ENCODE measurements around the gene CBFA2T3. TPM values are rescaled to one million over a fixed set of nuclear protein-coding genes. Genes with fewer than 3 reads are reported as not detected.
A peak's percentile ranks its signal among the peaks of the same experiment; 100 is the strongest.

The CBFA2T3 gene
- total RNA-seq, 2 experiments from 2014 or later = not detected

DNA sequence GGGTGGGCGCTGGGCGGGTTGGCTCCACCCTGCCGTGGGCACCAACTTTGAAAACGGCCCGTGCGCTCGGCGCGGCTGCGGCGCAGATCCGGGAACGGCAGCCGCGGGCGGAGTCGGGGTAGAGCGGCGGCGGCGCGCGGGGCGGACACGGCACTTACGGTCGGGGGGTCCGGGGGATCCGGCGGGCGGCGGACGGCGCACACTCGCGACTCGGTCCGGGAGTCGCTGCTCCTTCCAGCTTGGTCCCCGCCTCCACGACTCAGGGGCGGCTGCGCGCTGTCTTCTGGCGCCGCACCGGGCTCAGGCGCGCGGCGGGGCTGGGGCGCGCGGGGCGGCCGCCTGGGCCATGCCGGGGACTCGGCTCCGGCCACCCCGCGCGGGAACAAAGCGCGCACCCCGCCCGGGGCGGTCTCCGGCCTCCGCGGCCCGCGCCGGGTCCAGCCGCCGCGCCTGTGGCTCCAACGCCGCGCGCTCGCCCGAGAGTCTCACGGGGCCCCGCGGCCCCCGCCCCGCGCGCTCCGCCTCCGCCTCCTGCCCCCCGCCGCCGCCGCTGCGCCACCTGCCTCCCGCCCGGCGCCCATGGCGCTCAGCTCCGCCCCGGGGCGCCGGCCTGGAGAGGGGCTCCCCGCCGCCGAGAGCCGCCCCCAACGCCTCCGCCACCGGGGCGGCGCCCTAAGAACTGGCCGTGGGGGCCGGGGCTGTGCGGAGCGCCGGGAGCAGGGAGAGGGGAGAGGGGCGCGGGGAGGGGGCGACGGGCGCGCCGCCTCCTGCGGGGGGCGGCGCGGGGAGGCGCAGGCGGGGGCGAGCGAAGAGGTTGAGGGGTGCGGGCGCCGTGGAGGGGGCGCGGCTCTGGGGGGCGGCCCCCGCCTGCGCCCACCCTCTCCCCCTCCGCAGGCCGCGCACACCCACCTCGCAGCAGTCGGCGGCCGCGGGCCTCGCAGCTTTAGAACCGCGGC, 35.9 kb downstream of the CBFA2T3 start:
- no peak overlapping the region for H3K4me3 Mint-ChIP-seq
- DNase-seq = no peak
- intact Hi-C loops (cut with micrococcal nuclease) = loop anchor here (5.0 kb wide), 1 partner anchor 111 kb away; no protein-coding TSS in a partner anchor
- H3K9me3 Mint-ChIP-seq = no peaks in the 10 kb centered on the region
- peaks cover 38% of the 10 kb centered on the region for H3K27me3 Mint-ChIP-seq (ENCODE audit: low read depth)
- no peak overlapping the region for H3K27ac Mint-ChIP-seq
- H3K4me1 Mint-ChIP-seq (ENCODE audit: low read depth) = peaks cover 2% of the 10 kb centered on the region
- H3K36me3 Mint-ChIP-seq (ENCODE audit: low read depth) = no peaks in the 10 kb centered on the region
- CTCF ChIA-PET = interaction anchor here (0.6 kb wide), 1 partner anchor 127 kb away, joined by 4 read pairs; no protein-coding TSS in a partner anchor

DNA sequence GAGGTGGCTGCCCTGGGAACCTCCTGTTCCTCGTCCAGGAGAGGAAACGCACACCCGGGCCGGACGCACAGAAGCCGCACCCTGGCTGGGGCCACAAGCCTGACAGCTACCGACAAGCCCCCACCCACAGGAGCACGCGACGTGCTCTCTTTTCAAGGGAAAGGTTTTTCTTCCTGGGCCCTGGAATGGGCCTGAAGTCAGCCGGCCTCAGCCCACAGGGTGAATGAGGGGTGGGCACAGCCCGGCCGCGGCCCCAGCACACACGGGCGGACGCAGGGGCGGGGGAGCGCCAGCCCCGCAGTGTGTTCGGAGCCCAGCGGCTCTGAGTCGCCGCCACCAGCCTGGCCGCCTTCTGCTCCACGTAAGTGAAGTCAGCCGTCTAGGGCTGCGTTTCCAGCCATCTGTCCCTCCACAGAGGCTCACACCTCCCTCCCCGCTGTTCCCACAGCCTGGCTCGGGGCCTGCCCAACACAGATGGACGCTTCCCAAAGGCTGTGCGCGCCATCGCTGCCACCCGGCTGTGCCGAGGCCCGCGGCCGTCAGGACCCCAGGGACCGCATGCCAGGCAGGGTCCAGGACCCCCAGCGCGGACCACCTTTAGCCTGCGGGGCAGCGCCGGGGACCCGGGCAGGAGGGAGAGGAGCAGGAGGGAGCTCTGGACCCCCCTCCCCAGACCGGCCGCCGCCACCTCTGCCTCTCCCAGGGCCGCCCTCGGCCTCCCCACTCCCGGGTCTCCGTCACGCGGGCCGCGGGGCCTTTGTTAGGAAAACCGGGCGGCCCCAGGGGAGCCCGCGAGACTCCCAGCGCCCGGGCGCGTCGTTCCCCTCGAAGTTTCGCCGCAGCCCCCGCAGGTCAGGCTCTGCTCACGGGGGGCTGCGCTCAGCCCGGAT, 36.8 kb downstream of the CBFA2T3 start:
- Mint-ChIP-seq H3K27me3 (ENCODE audit: low read depth) (peaks cover 40% of the 10 kb centered on the region), H3K9me3 (no peaks in the 10 kb centered on the region), H3K36me3 (ENCODE audit: low read depth) (no peaks in the 10 kb centered on the region), H3K4me1 (ENCODE audit: low read depth) (peaks cover 2% of the 10 kb centered on the region), H3K4me3 (no peak overlapping the region), H3K27ac (no peak overlapping the region)
- intact Hi-C loops (cut with micrococcal nuclease) = loop anchor here (5.0 kb wide), 3 partner anchors 112 to 177 kb away; partner anchors contain the start of gene APRT
- no peak for DNase-seq
- CTCF ChIA-PET = no interaction called here

DNA sequence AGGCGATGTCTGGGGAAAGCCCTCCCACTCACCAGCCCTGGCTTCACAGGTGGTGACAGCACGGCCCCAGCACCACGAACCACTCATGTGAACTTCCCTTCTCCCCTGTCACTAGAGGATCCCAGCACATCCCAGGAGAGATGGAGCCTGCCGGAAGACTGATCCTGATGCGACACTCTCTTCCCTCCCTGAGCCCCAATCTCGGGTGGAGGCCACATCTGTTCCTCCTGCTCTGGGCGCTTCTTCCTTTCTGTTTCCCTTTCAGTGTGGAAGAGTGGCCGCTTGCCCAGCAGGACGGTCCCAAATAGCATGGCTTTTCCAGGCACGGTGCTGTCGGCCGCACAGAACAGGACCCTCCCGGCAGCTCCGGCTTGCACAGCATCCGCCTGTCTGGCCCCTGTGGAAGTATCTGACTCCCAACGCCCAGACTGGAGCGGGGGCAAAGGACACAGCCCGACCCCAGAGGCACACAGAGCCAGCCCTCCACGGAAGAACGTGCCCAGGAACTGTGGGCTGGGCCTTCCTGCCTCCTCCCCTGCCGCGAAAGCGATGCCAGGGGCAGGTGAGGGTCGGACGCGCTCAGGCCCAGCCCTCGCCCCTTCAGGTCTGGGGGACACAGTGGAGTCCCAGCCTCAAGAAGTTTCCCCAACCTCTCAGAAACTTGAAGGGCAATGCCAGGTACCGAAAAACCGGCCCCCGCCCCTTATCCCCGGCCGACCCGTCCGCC, 37.6 kb downstream of the CBFA2T3 start:
- H3K27me3 Mint-ChIP-seq (ENCODE audit: low read depth) = peaks cover 37% of the 10 kb centered on the region
- intact Hi-C loops (cut with micrococcal nuclease) = loop anchor here (5.0 kb wide), 2 partner anchors 127 to 178 kb away; partner anchors contain the start of gene APRT
- no peaks in the 10 kb centered on the region for H3K9me3 Mint-ChIP-seq
- H3K27ac Mint-ChIP-seq = no peak overlapping the region
- H3K36me3 Mint-ChIP-seq (ENCODE audit: low read depth) = no peaks in the 10 kb centered on the region
- CTCF ChIA-PET = no interaction called here
- H3K4me3 Mint-ChIP-seq = no peak overlapping the region
- H3K4me1 Mint-ChIP-seq (ENCODE audit: low read depth) = peaks cover 2% of the 10 kb centered on the region
- no peak for DNase-seq

GRCh38 chr16:88938777-88939244, 38.2 kb downstream of the CBFA2T3 start:
- no peak for DNase-seq
- no peaks in the 10 kb centered on the region for H3K9me3 Mint-ChIP-seq
- H3K27me3 Mint-ChIP-seq (ENCODE audit: low read depth) = peaks cover 35% of the 10 kb centered on the region
- no peak overlapping the region for H3K4me3 Mint-ChIP-seq
- intact Hi-C loops (cut with micrococcal nuclease) = loop anchor here (5.0 kb wide), 2 partner anchors 127 to 178 kb away; partner anchors contain the start of gene APRT
- peaks cover 2% of the 10 kb centered on the region for H3K4me1 Mint-ChIP-seq (ENCODE audit: low read depth)
- H3K36me3 Mint-ChIP-seq (ENCODE audit: low read depth) = no peaks in the 10 kb centered on the region
- H3K27ac Mint-ChIP-seq = no peak overlapping the region
- CTCF ChIA-PET = no interaction called here

GRCh38 chr16:88938119-88938776, 38.8 kb downstream of the CBFA2T3 start:
- no peaks in the 10 kb centered on the region for H3K36me3 Mint-ChIP-seq (ENCODE audit: low read depth)
- intact Hi-C loops (cut with micrococcal nuclease) = loop anchor here (5.0 kb wide), 2 partner anchors 126 to 179 kb away; partner anchors contain the start of gene APRT
- H3K4me3 Mint-ChIP-seq = no peak overlapping the region
- H3K27ac Mint-ChIP-seq = no peak overlapping the region
- DNase-seq = no peak
- CTCF ChIA-PET = no interaction called here
- H3K9me3 Mint-ChIP-seq = no peaks in the 10 kb centered on the region
- H3K4me1 Mint-ChIP-seq (ENCODE audit: low read depth) = peaks cover 2% of the 10 kb centered on the region
- peaks cover 30% of the 10 kb centered on the region for H3K27me3 Mint-ChIP-seq (ENCODE audit: low read depth)

DNA sequence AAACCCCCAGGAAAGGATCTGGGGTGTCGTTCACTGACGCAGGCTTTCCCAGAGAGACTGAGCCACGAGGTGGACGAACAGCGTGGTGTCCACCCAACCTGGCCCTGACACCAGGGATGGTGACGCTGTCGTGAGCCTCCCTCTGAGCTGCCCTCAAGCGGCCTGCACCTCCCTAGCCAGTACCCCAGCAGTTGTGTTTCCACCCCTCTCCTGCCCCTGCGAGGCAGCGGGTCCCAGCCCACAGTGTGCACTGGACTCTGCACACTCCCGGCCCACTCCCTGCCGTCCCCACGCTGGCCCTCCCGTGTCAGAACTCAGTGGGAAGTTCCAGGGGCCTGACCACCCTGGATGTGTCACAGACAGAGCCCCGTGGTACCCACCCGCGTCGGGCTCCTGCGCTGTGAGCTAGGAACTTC, 39.8 kb downstream of the CBFA2T3 start:
- H3K4me1 Mint-ChIP-seq (ENCODE audit: low read depth) = peaks cover 2% of the 10 kb centered on the region
- intact Hi-C loops (cut with micrococcal nuclease) = loop anchor here (5.0 kb wide), 2 partner anchors 125 to 180 kb away; partner anchors contain the start of gene APRT

DNA sequence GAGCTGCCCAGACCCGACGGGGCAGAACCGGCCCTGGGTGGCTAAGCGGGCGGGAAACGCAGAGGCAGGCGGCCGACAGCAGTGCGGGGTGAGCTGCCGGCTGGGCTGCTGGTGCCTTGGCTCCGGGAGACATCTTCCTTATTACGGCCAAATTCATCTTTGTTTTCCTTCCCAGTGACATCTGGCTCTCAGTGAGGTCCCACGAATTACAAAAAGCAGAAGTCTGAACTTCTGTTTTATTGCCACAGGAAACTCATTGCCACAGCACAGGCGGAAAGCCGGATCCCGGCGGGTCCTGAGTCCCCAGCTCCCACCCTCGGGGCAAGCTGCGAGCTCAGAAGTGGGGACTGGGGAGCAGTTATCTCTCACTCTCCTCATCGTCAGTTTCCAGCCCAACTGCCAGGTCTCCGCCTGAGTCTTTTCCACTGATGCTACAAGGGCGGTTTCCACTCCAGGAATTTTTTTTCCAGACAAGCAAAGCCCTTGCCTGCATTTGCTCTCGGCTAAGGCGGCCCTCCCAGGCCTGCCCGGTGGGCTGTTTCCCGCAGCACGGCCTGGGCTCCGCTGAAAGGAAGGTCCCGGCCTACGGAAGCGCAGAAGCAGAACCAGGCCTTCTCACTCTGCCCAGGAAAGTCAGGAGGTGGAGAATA, 40.3 kb downstream of the CBFA2T3 start:
- no peaks in the 10 kb centered on the region for H3K9me3 Mint-ChIP-seq
- H3K27me3 Mint-ChIP-seq (ENCODE audit: low read depth) = peaks cover 23% of the 10 kb centered on the region
- no peaks in the 10 kb centered on the region for H3K36me3 Mint-ChIP-seq (ENCODE audit: low read depth)
- intact Hi-C loops (cut with micrococcal nuclease) = loop anchor here (5.0 kb wide), 2 partner anchors 124 to 181 kb away; partner anchors contain the start of gene APRT
- no peak for DNase-seq
- H3K4me1 Mint-ChIP-seq (ENCODE audit: low read depth) = peaks cover 2% of the 10 kb centered on the region
- no peak overlapping the region for H3K27ac Mint-ChIP-seq
- CTCF ChIA-PET = interaction anchor here (0.7 kb wide), 1 partner anchor 17 kb away, joined by 4 read pairs; no protein-coding TSS in a partner anchor
- H3K4me3 Mint-ChIP-seq = no peak overlapping the region

More for the DNA sequence above, 39.8 kb downstream of the CBFA2T3 start:
- Mint-ChIP-seq H3K27me3 (ENCODE audit: low read depth) (peaks cover 23% of the 10 kb centered on the region), H3K27ac (no peak overlapping the region), H3K36me3 (ENCODE audit: low read depth) (no peaks in the 10 kb centered on the region), H3K4me3 (no peak overlapping the region), H3K9me3 (no peaks in the 10 kb centered on the region)
- CTCF ChIA-PET = no interaction called here
- no peak for DNase-seq

DNA sequence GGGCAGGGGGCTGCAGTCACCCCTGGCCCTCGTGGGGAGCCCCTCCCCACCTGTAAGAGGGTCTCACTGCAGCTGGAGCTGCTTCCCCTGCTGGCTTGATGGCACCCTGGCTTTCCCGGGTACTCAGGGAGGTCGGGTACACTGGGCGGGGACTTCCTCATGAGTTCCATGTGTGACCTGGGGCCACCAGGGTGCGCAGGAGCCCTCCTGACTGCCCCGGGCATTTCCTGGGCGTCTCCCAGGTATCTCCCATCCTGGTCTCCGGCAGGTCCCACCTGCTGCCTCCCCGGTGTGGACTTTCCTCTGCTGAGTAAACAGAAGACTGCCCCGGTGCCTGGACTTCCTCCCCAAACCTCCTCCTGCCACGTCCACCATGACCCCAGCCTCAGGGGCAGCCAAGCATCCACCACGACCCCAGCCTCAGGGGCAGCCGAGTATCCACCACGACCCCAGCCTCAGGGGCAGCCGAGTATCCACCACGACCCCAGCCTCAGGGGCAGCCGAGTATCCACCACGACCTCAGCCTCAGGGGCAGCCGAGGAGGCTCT, 40.9 kb downstream of the CBFA2T3 start:
- peak; percentile 38 for DNase-seq
- intact Hi-C loops (cut with micrococcal nuclease) = loop anchor here (5.0 kb wide), 2 partner anchors 124 to 181 kb away; partner anchors contain the start of gene APRT
- no peaks in the 10 kb centered on the region for H3K36me3 Mint-ChIP-seq (ENCODE audit: low read depth)
- no peak overlapping the region for H3K27ac Mint-ChIP-seq
- H3K4me3 Mint-ChIP-seq = no peak overlapping the region
- CTCF ChIA-PET = interaction anchor here (0.7 kb wide), 1 partner anchor 17 kb away, joined by 4 read pairs; no protein-coding TSS in a partner anchor
- peaks cover 23% of the 10 kb centered on the region for H3K27me3 Mint-ChIP-seq (ENCODE audit: low read depth)
- H3K4me1 Mint-ChIP-seq (ENCODE audit: low read depth) = peaks cover 2% of the 10 kb centered on the region
- H3K9me3 Mint-ChIP-seq = no peaks in the 10 kb centered on the region

- no peaks in the 10 kb centered on the region for H3K4me1 Mint-ChIP-seq (ENCODE audit: low read depth)
- no peaks in the 10 kb centered on the region for H3K36me3 Mint-ChIP-seq (ENCODE audit: low read depth)
- no peak overlapping the region for H3K4me3 Mint-ChIP-seq
- intact Hi-C loops (cut with micrococcal nuclease) = no loop called here
- peaks cover 18% of the 10 kb centered on the region for H3K27me3 Mint-ChIP-seq (ENCODE audit: low read depth)
- H3K9me3 Mint-ChIP-seq = peaks cover 2% of the 10 kb centered on the region
- CTCF ChIA-PET = no interaction called here
- no peak overlapping the region for H3K27ac Mint-ChIP-seq
- no peak for DNase-seq
Observed at GRCh38 chr16:88934066-88934667, 42.8 kb downstream of the CBFA2T3 start.

DNA sequence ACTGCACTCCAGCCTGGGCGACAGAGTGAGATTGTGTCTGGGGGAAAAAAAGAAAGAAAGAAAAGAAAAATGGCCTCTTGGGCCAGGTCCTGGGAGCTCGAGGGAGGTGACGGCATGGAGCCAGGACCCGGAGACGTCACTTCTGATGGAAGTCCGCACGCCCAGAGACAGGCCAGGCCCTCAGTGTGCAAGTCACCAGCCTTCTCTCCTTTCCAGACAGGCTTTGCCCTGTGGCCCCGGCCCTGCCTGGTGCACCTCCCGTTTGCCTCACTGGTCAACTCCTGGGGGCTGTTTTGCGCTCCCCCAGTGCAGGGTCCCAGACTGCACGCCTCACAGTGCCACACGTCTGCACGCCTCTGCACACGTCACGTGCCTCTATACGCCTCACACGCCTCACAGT, 44.1 kb downstream of the CBFA2T3 start:
- intact Hi-C loops (cut with micrococcal nuclease) = no loop called here
- CTCF ChIA-PET = interaction anchor here (0.5 kb wide), 1 partner anchor 89 kb away, joined by 3 read pairs; no protein-coding TSS in a partner anchor
- H3K27me3 Mint-ChIP-seq (ENCODE audit: low read depth) = peaks cover 15% of the 10 kb centered on the region
- no peaks in the 10 kb centered on the region for H3K4me1 Mint-ChIP-seq (ENCODE audit: low read depth)
- no peak overlapping the region for H3K27ac Mint-ChIP-seq
- no peaks in the 10 kb centered on the region for H3K36me3 Mint-ChIP-seq (ENCODE audit: low read depth)
- no peak for DNase-seq
- no peak overlapping the region for H3K4me3 Mint-ChIP-seq
- H3K9me3 Mint-ChIP-seq = peaks cover 2% of the 10 kb centered on the region
